GM18870 (cell line): ENCODE results near the gene ARL5C.

ENCODE experiments used
- ATAC-seq: cut with Tn5 transposase; IDR thresholded peaks from one replicate; pipeline ENCODE4 v1.9.1; 2021; ENCODE audit warnings: moderate library complexity; ENCODE audit not compliant: unreplicated experiment

The ARL5C gene

GRCh38 chr17:39110435-39111136 lies 55.4 kb downstream of the ARL5C start:
- no peak for ATAC-seq

- no peak for ATAC-seq
Measured at GRCh38 chr17:39108461-39109375, 57.2 kb downstream of the ARL5C start.

- no peak for ATAC-seq
Measured at GRCh38 chr17:39107973-39108372, 58.0 kb downstream of the ARL5C start.

GRCh38 chr17:39107155-39107554 lies 58.8 kb downstream of the ARL5C start:
- ATAC-seq = no peak
